HG03175 (cell line): ENCODE data around the gene ZNF845.
A peak's percentile ranks its signal among the peaks of the same experiment; 100 is the strongest.
"Not testable (repeated sequence)": the region's sequence is repeated elsewhere in the genome, so short reads cannot be mapped to it uniquely, and the experiment has no call there.

Experiments used
- ATAC-seq: cut with Tn5 transposase; IDR thresholded peaks from one replicate; pipeline ENCODE4 v1.9.1; 2021; ENCODE audit warnings: mild to moderate bottlenecking, moderate library complexity; ENCODE audit not compliant: unreplicated experiment

Gene ZNF845

GRCh38 chr19:53333463-53334449 is at the start of gene ZNF845:
Gene ZNF845, plus strand, starts transcription at chr19:53333749. Its CDS starts 7,559 bp downstream, at chr19:53341308.
- ATAC-seq = peak; percentile 93

- no peak for ATAC-seq
Observed at GRCh38 chr19:53285087-53285486, 48.5 kb upstream of the ZNF845 start.

- no peak for ATAC-seq
Observed at GRCh38 chr19:53290758-53291549, 42.6 kb upstream of the ZNF845 start.

- no peak for ATAC-seq
Observed at GRCh38 chr19:53294786-53295441, 38.6 kb upstream of the ZNF845 start.

GRCh38 chr19:53301341-53301740 is 32.2 kb upstream of the ZNF845 start:
- not testable (repeated sequence) for ATAC-seq

- ATAC-seq = no peak
Observed at GRCh38 chr19:53308339-53308811, 25.2 kb upstream of the ZNF845 start.

GRCh38 chr19:53311044-53311443 is 22.5 kb upstream of the ZNF845 start:
- ATAC-seq = no peak

GRCh38 chr19:53311897-53312296 is 21.7 kb upstream of the ZNF845 start:
- no peak for ATAC-seq

GRCh38 chr19:53328967-53329366 is 4.6 kb upstream of the ZNF845 start:
- ATAC-seq = no peak

- no peak for ATAC-seq
Observed at GRCh38 chr19:53332484-53332883, 1.1 kb upstream of the ZNF845 start.

GRCh38 chr19:53333066-53333462 is 485 bp upstream of the ZNF845 start:
- ATAC-seq = peak; percentile 18

- ATAC-seq = not testable (repeated sequence)
Observed at GRCh38 chr19:53344403-53344802, 10.9 kb downstream of the ZNF845 start.

GRCh38 chr19:53355739-53356138 is 22.2 kb downstream of the ZNF845 start:
- ATAC-seq = no peak

GRCh38 chr19:53357821-53358581 is 24.5 kb downstream of the ZNF845 start:
- ATAC-seq = no peak

- ATAC-seq = not testable (repeated sequence)
Observed at GRCh38 chr19:53360056-53360455, 26.5 kb downstream of the ZNF845 start.

- ATAC-seq = peak; percentile 97
Observed at GRCh38 chr19:53365134-53365898, 31.8 kb downstream of the ZNF845 start, which contains the start of gene ZNF525. Gene ZNF525, plus strand, starts transcription at chr19:53365705. Its CDS starts 6,577 bp downstream, at chr19:53372282.

GRCh38 chr19:53365899-53366493 is 32.4 kb downstream of the ZNF845 start:
- ATAC-seq = peak; percentile 27

- no peak for ATAC-seq
Observed at GRCh38 chr19:53372196-53372595, 38.6 kb downstream of the ZNF845 start.

- no peak for ATAC-seq
Observed at GRCh38 chr19:53374288-53374687, 40.7 kb downstream of the ZNF845 start.
